K562 (cell line): ENCODE measurements around the gene ITPK1. TPM values are rescaled to one million over a fixed set of nuclear protein-coding genes. Genes with fewer than 3 reads are reported as not detected.

Source experiments
- ATAC-seq: fragments of 200-7000 bp; cut with Tn5 transposase; 3 replicates; pipeline ENCODE4 v1.9.1; 2020; ENCODE audit warnings: moderate library complexity
- BruUV-seq: library from RNA; stranded (reverse); fragments of 400-500 nt; replicated peaks from 2 replicates; lab custom pipeline; 2021; lab: Mats Ljungman, UMichigan
- CTCF ChIA-PET: fragments of 300-600 bp; formaldehyde crosslinking; extraction: SDS; loops from one replicate; lab custom pipeline; 2021; ENCODE audit warnings: low intra/inter-chr PET ratio; lab: Yijun Ruan, JAX
- POLR2A ChIA-PET: fragments of 300-600, 350-650 bp; sonication (Branson Sonifier 250); formaldehyde crosslinking; extraction: SDS; loops from one replicate; lab custom pipeline; 2021; ENCODE audit warnings: antibody characterized with exemption, inconsistent platforms; lab: Yijun Ruan, JAX
- DNase-seq, 4 experiments: peaks; one replicate each; pipeline versions ENCODE4 v3.0.0 to v3.0.0-alpha.2; 2011 to 2018; ENCODE audit warnings: low spot score in 3 of 4, mixed read lengths in 3 of 4; ENCODE audit errors: extremely low read depth in 1 of 4
- FAIRE-seq: peaks from 2 replicates; lab custom pipeline; 2011; peaks lifted over from hg19 to GRCh38; lab: Jason Lieb, UNC
- H2AFZ ChIP-seq: 2 replicates; pipeline ENCODE4 v1.6.0; 2011; ENCODE audit warnings: low read depth, low read length, control low read depth, inconsistent platforms
- H3K27ac ChIP-seq: fragments of 200-600 bp; 3 replicates; pipeline ENCODE4 v1.8.0; 2011; ENCODE audit warnings: low read depth, mild to moderate bottlenecking, control low read depth, inconsistent platforms, low read length, moderate library complexity, mixed read lengths; ENCODE audit errors: extremely low read depth
- H3K27me3 ChIP-seq, 2 experiments: fragments of 300-600 bp in 1 of 2; 2 replicates in 1 of 2; 3 replicates in 1 of 2; pipeline versions ENCODE4 v1.6.0 to v1.8.0; 2011; ENCODE audit warnings: inconsistent platforms in 2 of 2, low read length in 2 of 2, mild to moderate bottlenecking in 1 of 2, mixed read lengths in 1 of 2, moderate library complexity in 1 of 2; ENCODE audit not compliant: control insufficient read depth in 2 of 2, insufficient read depth in 2 of 2
- H3K36me3 ChIP-seq: fragments of 300-600 bp; 3 replicates; pipeline ENCODE4 v1.8.0; 2011; ENCODE audit warnings: mild to moderate bottlenecking, low read length, inconsistent platforms; ENCODE audit not compliant: control insufficient read depth, insufficient read depth
- H3K4me1 ChIP-seq, 2 experiments: fragments of 200-600 bp in 1 of 2; replicated peaks in 1 of 2; 2 replicates in 1 of 2; 3 replicates in 1 of 2; pipeline versions ENCODE4 v1.5.1 to v1.8.0; 2011; ENCODE audit warnings: inconsistent platforms in 2 of 2, low read length in 2 of 2, mild to moderate bottlenecking in 1 of 2, mixed read lengths in 1 of 2, moderate library complexity in 1 of 2; ENCODE audit not compliant: control insufficient read depth in 2 of 2, insufficient read depth in 2 of 2
- H3K4me2 ChIP-seq: 2 replicates; pipeline ENCODE4 v1.6.1; 2011; ENCODE audit warnings: low read length, control low read depth, inconsistent platforms, mixed read lengths; ENCODE audit not compliant: insufficient read depth
- H3K4me3 ChIP-seq: fragments of 200-600 bp; sonication (generic), shearing (Covaris generic); 2 replicates; pipeline ENCODE4 v1.5.1; 2016; ENCODE audit warnings: control low read depth, inconsistent platforms
- H3K79me2 ChIP-seq: fragments of 200-600 bp; 3 replicates; pipeline ENCODE4 v1.8.0; 2011; ENCODE audit warnings: low read length, inconsistent platforms; ENCODE audit not compliant: control insufficient read depth, insufficient read depth
- H3K9ac ChIP-seq, 2 experiments: 2 replicates each; pipeline versions ENCODE4 v1.6.0 to v1.6.1; 2011; ENCODE audit warnings: low read depth in 2 of 2, low read length in 2 of 2, control low read depth in 1 of 2, inconsistent platforms in 1 of 2, mild to moderate bottlenecking in 1 of 2, mixed read lengths in 1 of 2; ENCODE audit not compliant: insufficient read depth in 1 of 2
- H3K9me1 ChIP-seq: one replicate; pipeline ENCODE4 v1.6.0; 2011; ENCODE audit warnings: inconsistent platforms, mild to moderate bottlenecking, low read length, moderate library complexity; ENCODE audit not compliant: control insufficient read depth, insufficient read depth
- H3K9me3 ChIP-seq: replicated peaks from 2 replicates; pipeline ENCODE4 v1.5.1; 2011; ENCODE audit warnings: low read depth, low read length, inconsistent platforms; ENCODE audit not compliant: control insufficient read depth, insufficient read depth
- H4K20me1 ChIP-seq: replicated peaks from 2 replicates; pipeline ENCODE4 v1.6.1; 2011; ENCODE audit warnings: low read length, inconsistent platforms, mixed read lengths; ENCODE audit not compliant: control insufficient read depth, insufficient read depth
- CHD1 ChIP-seq: fragments of 200-600 bp; sonication (generic); IDR thresholded peaks from one replicate; pipeline ENCODE4 v1.6.1; 2012; ENCODE audit warnings: mild to moderate bottlenecking, moderate library complexity, low read length, inconsistent platforms
- CXXC5 ChIP-seq: fragments of 250-450 bp; sonication (Bioruptor Pico); IDR thresholded peaks from 2 replicates; pipeline ENCODE4 v1.8.0; 2022; ENCODE audit warnings: inconsistent platforms, mild to moderate bottlenecking, moderate library complexity
- DNMT1 ChIP-seq: fragments of 450-650 bp; IDR thresholded peaks from 2 replicates; pipeline ENCODE4 v1.6.1; 2016; ENCODE audit warnings: antibody characterized with exemption, mild to moderate bottlenecking
- NELFE ChIP-seq: IDR thresholded peaks from 2 replicates; pipeline ENCODE4 v1.6.1; 2011; ENCODE audit warnings: mild to moderate bottlenecking; ENCODE audit not compliant: insufficient read depth, insufficient read length
- ZNF644 ChIP-seq: fragments of 200-800 bp; sonication (Bioruptor generic); IDR thresholded peaks from 2 replicates; pipeline ENCODE4 v1.6.1; 2016; ENCODE audit warnings: low read depth, missing genetic modification characterization, missing compliant biosample characterization
- WGBS: fragments of 100-300 bp; shearing (Covaris generic); methylation state at CpG from one replicate; pipeline ENCODE4 v1.1.6; 2016; ENCODE audit warnings: low coverage, mixed read lengths; ENCODE audit not compliant: insufficient coverage; ENCODE audit errors: missing lambda C conversion rate; 5-methylcytosine and 5-hydroxymethylcytosine counted together
- in situ Hi-C: fragments of 300-500 bp; cut with MboI; formaldehyde crosslinking; loops from 4 replicates; pipeline ENCODE4 v1.15.0; 2018; ENCODE audit warnings: inconsistent platforms, mixed read lengths
- intact Hi-C: fragments of 100-400 bp; cut with micrococcal nuclease; formaldehyde crosslinking; loops from 2 replicates; pipeline ENCODE4 v1.14.2; 2022
- polyA plus RNA-seq, 8 experiments: library from polyadenylated mRNA; depleted of rRNA in 4 of 8; stranded (reverse) in 5 of 8; unstranded in 3 of 8; fragments of >200 nt; fragmentation: Nextera tagmentation in 2 of 8; fragmentation: Illumina TruSeq in 1 of 8; extraction: Ambion mirVana in 2 of 8; extraction: Trizol in 1 of 8; gene quantifications; 2 replicates each; pipeline versions ENCODE4 v1.2.1 to v1.2.3, GENCODE V29; 2011 to 2014; ENCODE audit warnings: inconsistent platforms in 1 of 8, missing spikeins in 1 of 8
- total RNA-seq, 7 experiments: library from RNA; depleted of rRNA in 6 of 7; stranded (reverse); fragments of >200 nt in 6 of 7; fragmentation: Illumina TruSeq in 2 of 7; extraction: Trizol in 2 of 7; gene quantifications; 2 replicates each; pipeline versions ENCODE4 v1.2.1 to v1.2.3, GENCODE V29; 2011 to 2021; ENCODE audit warnings: low replicate concordance in 1 of 7
- TF ChIP-seq, protein P1 (sequence below): fragments of 250-450 bp; sonication (Bioruptor Pico); IDR thresholded peaks from 2 replicates; pipeline ENCODE4 v1.4.0; 2020; ENCODE audit warnings: mild to moderate bottlenecking

Gene ITPK1
- total and polyA plus RNA-seq, 9 of the 15 experiments (the other 6 are each of a cell fraction or from before 2014, with no cell fraction given) = 1.2 to 39.2 (median 23.0) TPM

DNA sequence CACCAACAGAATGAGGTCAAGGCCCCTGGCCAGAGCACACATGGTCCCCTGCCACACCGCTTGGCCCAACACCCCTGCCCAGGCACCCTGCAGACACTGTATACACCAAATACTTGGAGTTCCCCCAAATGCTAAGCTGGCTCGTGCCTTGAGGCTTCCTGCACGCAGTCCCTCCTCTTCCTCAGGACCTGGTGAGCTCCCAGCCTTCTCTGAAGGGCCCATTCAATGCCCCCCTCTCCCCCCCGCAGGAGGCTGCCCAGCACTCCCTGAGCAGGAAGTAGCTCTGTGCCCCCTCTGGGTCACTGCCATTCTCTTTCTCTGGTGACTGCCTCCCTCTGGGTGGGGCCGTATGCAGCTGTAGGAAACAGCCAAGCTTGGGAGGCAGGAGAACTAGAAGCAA is 75.3 kb downstream of the ITPK1 start:
- Histone ChIP-seq H3K36me3 (no peaks in the 10 kb centered on the region), H3K27ac (no peak overlapping the region), H3K27me3 (no peaks in the 10 kb centered on the region), H3K9me1 (peaks cover 3% of the 10 kb centered on the region), H3K9me3 (no peaks in the 10 kb centered on the region), H3K4me2 (no peak overlapping the region), H2AFZ (no peak overlapping the region), H4K20me1 (peaks cover 9% of the 10 kb centered on the region), H3K9ac (no peak overlapping the region), H3K4me3 (no peak overlapping the region), H3K4me1 (peaks cover 14 to 36% of the 10 kb centered on the region in 2 experiments; a peak in 4 of 5 replicates), H3K79me2 (no peaks in the 10 kb centered on the region; the same call in 2 of the 3 replicates)
- ATAC-seq (no peak), DNase-seq (no peak), FAIRE-seq (no peak)
- ChIA-PET CTCF (no interaction called here), POLR2A (no interaction called here)
- intact Hi-C loops = no loop called here
- WGBS = 100% methylated on average over 1 of the region's 5 CpGs
- BruUV-seq = no TSS peak
- in situ Hi-C loops = no loop called here
- TF ChIP-seq NELFE (no peak), CXXC5 (CRISPR knock-in tag) (no peak), DNMT1 (no peak), CHD1 (no peak), ZNF644 (tag) (no peak)
- TF ChIP-seq, protein P1, sequence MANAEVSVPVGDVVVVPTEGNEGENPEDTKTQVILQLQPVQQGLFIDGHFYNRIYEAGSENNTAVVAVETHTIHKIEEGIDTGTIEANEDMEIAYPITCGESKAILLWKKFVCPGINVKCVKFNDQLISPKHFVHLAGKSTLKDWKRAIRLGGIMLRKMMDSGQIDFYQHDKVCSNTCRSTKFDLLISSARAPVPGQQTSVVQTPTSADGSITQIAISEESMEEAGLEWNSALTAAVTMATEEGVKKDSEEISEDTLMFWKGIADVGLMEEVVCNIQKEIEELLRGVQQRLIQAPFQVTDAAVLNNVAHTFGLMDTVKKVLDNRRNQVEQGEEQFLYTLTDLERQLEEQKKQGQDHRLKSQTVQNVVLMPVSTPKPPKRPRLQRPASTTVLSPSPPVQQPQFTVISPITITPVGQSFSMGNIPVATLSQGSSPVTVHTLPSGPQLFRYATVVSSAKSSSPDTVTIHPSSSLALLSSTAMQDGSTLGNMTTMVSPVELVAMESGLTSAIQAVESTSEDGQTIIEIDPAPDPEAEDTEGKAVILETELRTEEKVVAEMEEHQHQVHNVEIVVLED (CRISPR knock-in tag) = no peak
